ENCODE measurements around the gene GRIN2B.

Gene GRIN2B

GRCh38 chr12:13976028-13976584 lies 5.3 kb downstream of the GRIN2B start:
- TF ChIP-seq, protein P1, sequence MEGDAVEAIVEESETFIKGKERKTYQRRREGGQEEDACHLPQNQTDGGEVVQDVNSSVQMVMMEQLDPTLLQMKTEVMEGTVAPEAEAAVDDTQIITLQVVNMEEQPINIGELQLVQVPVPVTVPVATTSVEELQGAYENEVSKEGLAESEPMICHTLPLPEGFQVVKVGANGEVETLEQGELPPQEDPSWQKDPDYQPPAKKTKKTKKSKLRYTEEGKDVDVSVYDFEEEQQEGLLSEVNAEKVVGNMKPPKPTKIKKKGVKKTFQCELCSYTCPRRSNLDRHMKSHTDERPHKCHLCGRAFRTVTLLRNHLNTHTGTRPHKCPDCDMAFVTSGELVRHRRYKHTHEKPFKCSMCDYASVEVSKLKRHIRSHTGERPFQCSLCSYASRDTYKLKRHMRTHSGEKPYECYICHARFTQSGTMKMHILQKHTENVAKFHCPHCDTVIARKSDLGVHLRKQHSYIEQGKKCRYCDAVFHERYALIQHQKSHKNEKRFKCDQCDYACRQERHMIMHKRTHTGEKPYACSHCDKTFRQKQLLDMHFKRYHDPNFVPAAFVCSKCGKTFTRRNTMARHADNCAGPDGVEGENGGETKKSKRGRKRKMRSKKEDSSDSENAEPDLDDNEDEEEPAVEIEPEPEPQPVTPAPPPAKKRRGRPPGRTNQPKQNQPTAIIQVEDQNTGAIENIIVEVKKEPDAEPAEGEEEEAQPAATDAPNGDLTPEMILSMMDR (IDR thresholded peaks at IDR 0.05; ENCODE audit: low read depth, low read length, missing control alignments) = no peak
- no peak for DNase-seq (ENCODE audit: low read depth)
- no peak overlapping the region for H3K4me3 ChIP-seq (ENCODE audit: low read depth, low read length)

GRCh38 chr12:13973996-13974395 lies 7.4 kb downstream of the GRIN2B start:
- H3K4me3 ChIP-seq (ENCODE audit: low read depth, low read length) = no peak overlapping the region
- no peak for DNase-seq (ENCODE audit: low read depth)
- TF ChIP-seq, protein P1 (IDR thresholded peaks at IDR 0.05; ENCODE audit: low read depth, low read length, missing control alignments) = no peak

- TF ChIP-seq, protein P1 (IDR thresholded peaks at IDR 0.05; ENCODE audit: low read depth, low read length, missing control alignments) = no peak
- no peak overlapping the region for H3K4me3 ChIP-seq (ENCODE audit: low read depth, low read length)
- no peak for DNase-seq (ENCODE audit: low read depth)
These were observed 10.6 kb downstream of the GRIN2B start for GRCh38 chr12:13970803-13971202.

DNA sequence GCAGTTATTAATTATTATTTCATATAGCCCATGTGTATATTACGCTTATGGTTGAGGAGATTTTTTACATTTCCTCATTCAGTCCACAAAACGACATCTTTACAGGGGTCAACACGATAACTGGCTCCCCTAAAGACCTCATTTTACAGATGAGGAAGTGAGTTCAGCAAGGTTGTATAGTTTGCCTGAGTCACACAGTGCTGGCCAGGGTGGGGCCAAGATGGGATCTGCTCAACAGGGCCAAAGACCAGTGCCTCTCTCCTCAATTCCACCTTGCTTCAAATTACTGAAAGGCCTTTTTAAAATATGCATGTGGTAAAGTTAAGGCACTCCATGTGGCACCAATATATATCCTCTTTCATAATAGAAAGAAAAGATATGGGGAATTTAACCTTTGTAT lies 13.1 kb downstream of the GRIN2B start:
- no peak overlapping the region for H3K4me3 ChIP-seq (ENCODE audit: low read depth, low read length)
- DNase-seq (ENCODE audit: low read depth) = no peak
- TF ChIP-seq, protein P1 (IDR thresholded peaks at IDR 0.05; ENCODE audit: low read depth, low read length, missing control alignments) = no peak

- TF ChIP-seq, protein P1 (IDR thresholded peaks at IDR 0.05; ENCODE audit: low read depth, low read length, missing control alignments) = no peak
- DNase-seq (ENCODE audit: low read depth) = no peak
- no peak overlapping the region for H3K4me3 ChIP-seq (ENCODE audit: low read depth, low read length)
These were observed 16.7 kb downstream of the GRIN2B start for GRCh38 chr12:13964666-13965065.

DNA sequence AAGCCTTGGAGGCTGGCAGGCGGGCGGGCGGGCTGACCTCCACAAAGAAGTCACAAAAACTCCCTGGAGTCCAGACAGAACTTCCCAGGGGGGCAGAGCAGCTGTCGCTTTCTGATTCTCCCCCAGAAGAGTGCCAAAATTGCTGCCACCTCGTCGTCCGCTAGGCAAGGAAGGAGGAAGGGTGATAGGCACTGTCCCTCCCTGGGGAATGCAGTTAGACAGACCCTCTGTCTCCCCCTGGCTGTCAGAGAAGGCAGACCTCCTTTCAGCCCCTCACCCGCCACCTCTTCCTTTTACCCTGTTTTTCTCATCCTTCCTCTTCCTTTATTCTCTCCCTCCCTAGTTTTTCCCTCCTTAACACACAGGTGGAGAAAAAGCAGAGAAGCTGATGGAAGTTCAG lies 18.7 kb downstream of the GRIN2B start:
- TF ChIP-seq, protein P1 (IDR thresholded peaks at IDR 0.05; ENCODE audit: low read depth, low read length, missing control alignments) = peak; percentile 66
- no peak overlapping the region for H3K4me3 ChIP-seq (ENCODE audit: low read depth, low read length)
- no peak for DNase-seq (ENCODE audit: low read depth)

- TF ChIP-seq, protein P1 (IDR thresholded peaks at IDR 0.05; ENCODE audit: low read depth, low read length, missing control alignments) = no peak
- DNase-seq (ENCODE audit: low read depth) = no peak
- H3K4me3 ChIP-seq (ENCODE audit: low read depth, low read length) = no peak overlapping the region
These were observed 19.4 kb downstream of the GRIN2B start for GRCh38 chr12:13961971-13962370.
